ENCODE data around the gene TMEM270. TPM values are rescaled to one million over a fixed set of nuclear protein-coding genes. Genes with fewer than 3 reads are reported as not detected.

Gene TMEM270
- polyA plus RNA-seq, 1 donor from 2014 or later: not detected

GRCh38 chr7:73831584-73831833, 29.4 kb upstream of the TMEM270 start:
- H3K9me3 ChIP-seq (ENCODE audit: low read length): peaks cover 4% of the 10 kb centered on the region
- H3K4me2 ChIP-seq (ENCODE audit: low read length): no peak overlapping the region
- H3F3A ChIP-seq (ENCODE audit: insufficient read depth, low read length, poor library complexity, severe bottlenecking): no peaks in the 10 kb centered on the region
- H3K79me2 ChIP-seq (replicated peaks; ENCODE audit: insufficient read depth, low read length): no peaks in the 10 kb centered on the region
- H4K20me1 ChIP-seq (ENCODE audit: insufficient read depth): no peaks in the 10 kb centered on the region
- H3K27ac ChIP-seq (ENCODE audit: low read length): no peak overlapping the region
- H3K9me2 ChIP-seq (ENCODE audit: insufficient read depth, low read length): no peaks in the 10 kb centered on the region
- TF ChIP-seq POLR2AphosphoS5 (IDR thresholded peaks at IDR 0.05) (no peak), EP300 (conservative IDR thresholded peaks at IDR 0.05; ENCODE audit: poor library complexity, severe bottlenecking) (no peak), TAF1 (IDR thresholded peaks at IDR 0.05; ENCODE audit: low read depth) (no peak), SMC3 (conservative IDR thresholded peaks at IDR 0.05; ENCODE audit: poor library complexity) (no peak), RAD21 (conservative IDR thresholded peaks at IDR 0.05) (no peak), MXI1 (conservative IDR thresholded peaks at IDR 0.05; ENCODE audit: poor library complexity, severe bottlenecking) (no peak), CTCF (IDR thresholded peaks at IDR 0.05; ENCODE audit: poor library complexity, severe bottlenecking) (no peak), REST (IDR thresholded peaks at IDR 0.05; ENCODE audit: borderline replicate concordance) (no peak), EZH2 (IDR thresholded peaks at IDR 0.05; ENCODE audit: borderline replicate concordance, insufficient read depth, low read length, poor library complexity, severe bottlenecking) (no peak)
- no peaks in the 10 kb centered on the region for H3K27me3 ChIP-seq (ENCODE audit: insufficient read depth, low read depth, low read length)
- H3K4me3 ChIP-seq (ENCODE audit: low read length): no peak overlapping the region
- H3K9ac ChIP-seq (ENCODE audit: low read length): no peak overlapping the region
- no peak overlapping the region for H2AFZ ChIP-seq (ENCODE audit: low read depth, low read length)
- H3K36me3 ChIP-seq (ENCODE audit: insufficient read depth, low read length): no peaks in the 10 kb centered on the region

GRCh38 chr7:73831834-73832651, 28.9 kb upstream of the TMEM270 start:
- no peak overlapping the region for H3K9ac ChIP-seq (ENCODE audit: low read length)
- no peaks in the 10 kb centered on the region for H3K27me3 ChIP-seq (ENCODE audit: insufficient read depth, low read depth, low read length)
- peaks cover 4% of the 10 kb centered on the region for H3K9me3 ChIP-seq (ENCODE audit: low read length)
- H4K20me1 ChIP-seq (ENCODE audit: insufficient read depth): no peaks in the 10 kb centered on the region
- no peak overlapping the region for H3K4me3 ChIP-seq (ENCODE audit: low read length)
- no peak overlapping the region for H3K27ac ChIP-seq (ENCODE audit: low read length)
- no peaks in the 10 kb centered on the region for H3K79me2 ChIP-seq (replicated peaks; ENCODE audit: insufficient read depth, low read length)
- H3K36me3 ChIP-seq (ENCODE audit: insufficient read depth, low read length): no peaks in the 10 kb centered on the region
- H3K9me2 ChIP-seq (ENCODE audit: insufficient read depth, low read length): no peaks in the 10 kb centered on the region
- no peak overlapping the region for H3K4me2 ChIP-seq (ENCODE audit: low read length)
- H3F3A ChIP-seq (ENCODE audit: insufficient read depth, low read length, poor library complexity, severe bottlenecking): no peaks in the 10 kb centered on the region
- H2AFZ ChIP-seq (ENCODE audit: low read depth, low read length): no peak overlapping the region
- no peak for TF ChIP-seq EP300 (conservative IDR thresholded peaks at IDR 0.05; ENCODE audit: poor library complexity, severe bottlenecking)
- TF ChIP-seq TAF1 (IDR thresholded peaks at IDR 0.05; ENCODE audit: low read depth): no peak
- no peak for TF ChIP-seq EZH2 (IDR thresholded peaks at IDR 0.05; ENCODE audit: borderline replicate concordance, insufficient read depth, low read length, poor library complexity, severe bottlenecking)
- TF ChIP-seq RAD21 (conservative IDR thresholded peaks at IDR 0.05): no peak

Data from neural cell (in vitro differentiated cells).